NCI-H345 treated with DMSO at 0.1 percent for 48 hours (cell line): ENCODE results near the gene CBLB.

ENCODE experiments used
- DNase-seq: peaks from one replicate; lab custom pipeline; 2025; ENCODE audit not compliant: unreplicated experiment; lab: John Stamatoyannopoulos, UW

The CBLB gene

DNA sequence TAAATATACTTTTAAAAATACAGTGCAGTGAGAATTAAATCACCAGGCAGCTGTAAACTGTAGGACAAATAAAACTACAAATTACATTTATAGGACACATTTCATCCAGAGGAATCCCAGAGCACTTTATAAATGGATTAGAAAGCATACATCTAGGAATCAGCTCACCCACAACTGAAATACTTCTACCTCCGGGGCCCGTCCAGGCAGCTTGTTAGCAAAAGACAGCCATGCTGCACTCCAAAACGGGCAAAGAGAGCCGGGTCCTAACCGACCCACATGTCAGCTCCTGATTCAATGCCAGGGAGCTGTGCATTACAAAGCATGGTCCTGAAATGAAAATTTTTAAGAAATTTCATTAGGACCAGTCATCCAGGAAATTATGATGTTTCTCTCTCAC is 234.1 kb downstream of the CBLB start:
- DNase-seq, result no peak

DNA sequence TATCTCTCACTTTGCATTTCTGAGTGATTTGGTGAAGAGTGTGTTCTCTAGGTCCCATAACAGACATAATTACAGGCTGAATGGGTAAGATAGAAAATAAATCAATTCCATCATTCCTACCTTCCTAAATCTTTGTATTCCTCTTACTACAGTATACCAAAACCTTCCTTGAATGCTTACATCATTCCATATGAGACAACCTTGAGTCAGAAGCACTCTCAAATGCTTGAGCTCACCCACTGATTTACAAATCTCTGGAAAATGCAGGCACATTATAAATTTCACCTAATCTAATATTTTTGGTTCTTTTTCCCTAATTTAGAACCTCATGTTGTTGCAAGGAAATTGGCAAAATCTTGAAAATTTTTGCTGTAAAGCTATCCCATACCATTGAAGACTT is 239.1 kb downstream of the CBLB start:
- DNase-seq, result no peak

DNA sequence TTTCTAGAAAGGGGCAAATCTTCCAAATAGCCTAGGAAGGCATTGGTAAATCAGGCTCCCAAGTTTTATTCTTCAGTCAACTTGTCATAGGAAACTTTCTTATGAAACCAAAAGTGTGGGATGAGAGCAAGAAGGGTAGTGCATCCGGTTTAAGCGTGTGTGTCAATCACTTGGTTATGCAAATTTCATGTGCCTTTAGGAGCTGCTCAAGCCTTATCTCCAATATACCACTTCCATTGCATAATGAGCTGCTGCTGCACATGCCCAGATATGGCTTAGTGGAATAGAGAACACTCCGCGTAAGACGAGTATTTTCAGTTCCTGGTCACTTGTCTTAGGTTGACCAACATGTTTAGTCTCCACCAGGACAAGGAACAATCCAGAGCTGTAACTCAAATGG is 242.1 kb downstream of the CBLB start:
- no peak for DNase-seq

DNA sequence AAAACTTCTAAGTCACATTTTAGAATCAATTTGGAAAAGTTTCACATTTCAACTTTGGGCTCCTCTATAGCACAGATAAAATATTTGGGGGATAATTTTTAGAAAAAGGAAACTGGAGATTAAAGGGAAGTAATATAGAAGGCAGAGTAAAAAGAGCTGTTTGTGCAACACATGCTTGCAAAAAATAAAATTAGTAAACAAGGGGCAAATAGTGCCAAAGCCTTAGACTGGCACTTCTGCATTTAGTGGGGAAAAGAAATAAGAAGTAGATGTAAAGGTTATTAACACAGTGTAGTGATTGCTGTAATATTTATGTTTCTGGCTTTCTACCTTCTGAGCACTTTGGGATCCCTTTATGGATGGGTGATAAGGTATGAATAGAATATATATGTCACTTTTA is 246.6 kb downstream of the CBLB start:
- DNase-seq, result no peak

DNA sequence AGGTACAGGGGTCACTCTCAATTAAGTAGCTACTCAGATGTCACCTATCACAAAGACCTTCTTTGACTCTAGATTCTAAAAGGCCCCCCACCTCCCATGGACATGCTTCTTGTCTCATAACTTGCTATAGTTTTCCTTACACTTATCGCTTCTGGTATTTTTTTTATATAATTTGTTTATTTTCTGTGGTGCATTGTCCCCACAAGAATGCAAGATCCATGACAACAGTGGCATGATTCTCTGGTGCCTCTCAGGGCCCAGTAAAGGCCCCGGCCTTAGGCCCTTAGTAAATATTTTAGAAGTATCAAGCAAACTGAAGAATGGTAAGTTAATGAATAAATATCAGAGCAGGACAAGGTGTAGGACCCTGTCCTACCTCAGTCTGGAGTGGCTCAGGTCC is 248.6 kb downstream of the CBLB start:
- no peak for DNase-seq

DNA sequence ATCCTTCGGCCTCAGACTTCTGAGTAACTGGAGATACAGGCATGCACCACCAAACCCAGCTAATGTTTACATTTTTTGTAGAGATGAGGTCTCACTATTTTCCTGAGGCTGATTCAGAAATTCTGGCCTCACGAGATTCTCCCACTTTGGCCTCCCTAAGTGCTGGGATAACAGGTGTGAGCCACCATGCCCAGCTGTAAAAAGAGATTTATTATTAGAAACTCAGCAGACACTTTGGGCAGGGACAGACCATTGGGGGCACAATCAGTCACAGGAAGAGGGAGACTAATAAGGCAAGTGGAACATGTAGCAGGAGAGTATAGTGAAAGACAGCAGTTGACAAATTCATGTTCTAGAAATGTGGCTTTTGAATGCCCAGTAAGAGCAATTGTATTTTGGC is 249.2 kb downstream of the CBLB start:
- no peak for DNase-seq

DNA sequence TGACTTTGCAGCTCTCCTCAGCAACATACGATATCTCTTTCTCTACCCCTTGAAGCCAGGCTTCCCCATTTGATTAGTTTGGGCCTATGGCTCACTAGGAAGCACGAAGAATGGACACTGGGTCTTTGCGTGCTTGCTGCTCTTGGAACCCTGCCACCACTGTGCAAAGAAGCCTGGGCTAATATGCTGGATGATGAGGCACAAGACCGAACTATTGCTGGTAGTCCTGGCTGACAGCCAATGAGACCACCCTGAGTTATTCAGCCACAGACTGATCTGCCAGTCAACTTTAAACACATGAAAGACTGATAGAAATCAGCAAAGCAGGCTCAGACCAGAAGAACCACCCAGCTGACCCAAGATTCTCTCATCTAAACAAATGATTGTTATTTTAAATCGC is 250.3 kb downstream of the CBLB start:
- no peak for DNase-seq

DNA sequence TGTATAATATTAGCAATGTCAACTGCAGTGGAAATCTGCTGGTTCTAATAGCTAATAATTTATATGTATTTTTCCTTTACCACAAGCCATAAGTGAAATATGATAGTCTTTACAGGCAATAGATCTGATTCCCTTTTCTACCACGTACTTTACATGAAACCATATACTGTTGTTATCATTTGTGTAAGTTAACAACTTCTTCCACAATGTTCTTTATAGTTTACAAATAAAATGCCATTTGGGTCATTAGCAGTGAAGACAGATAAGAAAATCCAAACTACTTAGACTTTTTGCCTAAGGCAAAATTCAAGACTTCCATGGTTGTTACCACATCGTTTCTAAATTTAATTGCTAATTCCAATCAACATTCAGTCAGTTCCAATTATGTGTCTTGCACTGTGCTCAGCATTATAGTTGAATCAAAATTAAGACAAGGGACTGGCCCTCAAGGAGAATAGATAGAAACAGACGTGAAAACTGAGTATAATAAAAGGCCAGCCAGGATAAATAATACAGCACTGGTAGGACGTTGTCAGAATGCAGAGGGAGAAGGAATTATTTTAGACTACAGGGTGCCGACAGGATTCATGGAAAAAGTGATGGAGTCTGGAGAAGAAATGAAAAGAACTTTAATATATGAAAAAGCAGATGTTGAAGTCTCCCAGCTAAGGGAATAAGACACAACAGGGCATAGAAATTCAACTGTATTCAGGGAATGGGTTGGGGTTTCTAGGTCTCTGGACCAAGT is 252.3 kb downstream of the CBLB start:
- DNase-seq, result no peak

DNA sequence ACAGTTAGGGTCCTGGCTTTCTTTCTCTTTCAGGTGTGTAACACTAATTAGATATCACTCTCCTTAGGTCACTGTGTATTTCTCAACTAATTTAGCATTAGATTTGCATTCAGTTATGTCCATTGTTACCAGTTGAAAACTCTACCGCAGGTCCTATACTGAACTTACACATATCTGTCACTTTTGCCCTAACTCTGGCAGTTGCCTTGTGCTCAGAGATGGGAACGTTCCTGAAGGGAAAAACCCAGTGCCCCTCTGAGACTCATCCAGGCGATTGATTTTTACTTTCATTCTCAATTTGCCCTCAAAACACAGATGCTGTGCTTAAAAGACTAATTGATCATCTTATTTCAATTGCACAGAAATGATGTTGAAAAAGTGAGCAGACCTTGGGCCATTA is 253.0 kb downstream of the CBLB start:
- DNase-seq, result no peak

DNA sequence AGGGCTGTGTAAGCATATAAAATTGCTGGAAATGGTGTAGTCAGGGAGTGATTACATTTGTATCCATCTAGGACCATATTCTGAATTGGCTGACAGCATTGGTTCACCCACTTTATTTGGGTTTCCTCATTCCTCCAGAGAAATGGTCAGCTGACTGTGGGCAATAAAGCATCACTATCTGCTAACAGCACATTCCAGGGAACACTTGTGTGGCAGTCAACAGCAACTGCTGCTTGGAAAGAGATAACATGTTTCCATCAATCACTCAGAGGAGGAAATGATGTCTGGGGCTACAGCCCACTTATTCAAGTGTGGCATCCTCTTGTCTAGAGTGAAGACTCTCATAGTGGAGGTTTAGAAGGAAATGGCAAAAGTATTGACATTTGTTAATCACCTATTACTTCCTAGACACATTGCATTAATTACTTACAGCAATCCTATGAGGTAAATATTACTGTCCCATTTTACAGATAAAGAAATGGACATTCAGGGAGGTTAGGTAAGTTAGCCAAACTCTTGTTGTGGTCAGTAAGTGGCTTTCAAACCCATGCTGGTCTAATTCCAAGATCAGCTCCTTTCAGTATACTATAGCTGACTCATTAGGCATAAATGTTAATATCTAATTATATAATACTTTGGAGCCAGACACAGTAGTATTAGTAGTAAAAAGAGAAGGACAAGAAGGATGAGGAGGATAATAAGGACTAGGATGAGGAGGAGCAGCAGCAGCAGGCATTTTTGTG is 254.4 kb downstream of the CBLB start:
- no peak for DNase-seq

DNA sequence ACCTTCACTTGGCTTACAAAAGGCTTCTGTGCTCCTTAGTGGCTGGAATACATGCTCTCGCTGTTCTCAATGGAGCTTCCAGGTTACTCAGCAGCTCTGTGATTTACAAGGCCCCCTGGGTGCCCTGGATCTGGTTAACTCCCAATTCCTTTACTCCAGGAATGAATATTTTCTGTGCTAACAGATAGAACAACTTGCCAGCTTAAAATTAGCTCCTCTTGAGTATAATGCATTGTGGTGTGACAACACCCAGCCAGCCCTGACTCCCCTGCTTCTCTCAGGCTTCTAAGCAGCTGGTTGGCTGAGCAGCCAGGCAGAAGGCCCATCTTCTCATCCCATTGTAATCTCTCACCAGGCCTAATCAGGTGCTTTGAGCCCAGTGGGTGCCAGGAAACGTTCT is 255.7 kb downstream of the CBLB start:
- DNase-seq, result peak; percentile 27

DNA sequence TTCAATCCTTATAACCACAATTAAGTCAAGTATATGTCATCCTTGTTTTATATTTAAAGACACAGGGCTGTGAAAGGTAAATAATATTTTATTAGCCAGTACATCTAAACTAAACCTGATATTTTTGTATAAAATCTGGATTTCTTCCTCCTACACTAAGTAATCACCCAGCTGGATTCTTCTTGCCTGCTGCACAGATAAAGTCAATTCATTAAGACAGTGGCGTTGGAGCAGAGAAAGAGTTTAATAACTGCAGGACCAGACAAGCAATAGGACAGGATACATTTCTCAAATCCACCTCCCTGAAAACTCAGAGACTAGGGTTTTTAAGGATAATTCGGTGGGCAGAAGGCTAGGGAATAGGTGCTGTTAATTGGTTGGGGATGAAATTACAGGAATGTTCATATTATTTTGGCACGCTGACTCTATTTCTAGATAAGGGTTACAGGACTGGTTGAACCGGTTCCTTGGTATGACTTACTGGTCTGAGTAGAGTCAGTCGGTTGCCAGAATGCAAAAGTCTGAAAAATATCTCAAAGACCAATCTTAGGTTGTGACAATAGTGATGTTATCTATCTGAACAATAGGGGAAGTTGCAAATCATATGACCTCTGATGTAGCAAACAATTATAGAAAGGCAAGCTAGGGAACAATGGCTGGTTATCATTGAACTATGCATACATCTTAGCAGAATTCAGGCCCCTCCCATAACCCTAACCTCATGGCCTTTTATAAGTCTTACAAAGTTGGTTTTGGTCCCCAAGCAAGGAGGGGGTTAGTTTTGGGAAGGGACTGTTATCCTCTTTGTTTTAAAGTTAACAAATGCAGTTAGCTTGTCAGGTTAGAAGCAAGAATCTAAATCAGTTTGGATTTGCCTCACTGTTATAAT is 257.3 kb downstream of the CBLB start:
- DNase-seq, result peak; percentile 7

DNA sequence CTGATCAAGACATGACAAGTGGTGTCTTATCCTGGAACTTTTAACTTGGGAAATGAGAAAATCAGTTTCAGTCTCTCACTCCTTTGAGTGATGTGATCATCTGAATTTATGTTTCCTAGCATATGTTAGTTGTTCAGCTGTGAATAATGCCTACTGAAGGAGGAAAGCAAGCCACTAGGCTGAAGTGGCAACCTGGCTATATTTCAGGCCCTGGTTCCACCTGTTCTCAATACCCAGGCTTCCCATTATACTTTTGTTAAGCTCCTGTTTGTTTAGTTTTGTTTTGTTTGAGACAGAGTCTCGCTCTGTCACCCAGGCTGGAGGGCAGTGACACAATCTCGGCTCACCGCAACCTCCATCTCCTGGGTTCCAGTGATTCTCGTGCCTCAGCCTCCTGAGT is 258.3 kb downstream of the CBLB start:
- no peak for DNase-seq

DNA sequence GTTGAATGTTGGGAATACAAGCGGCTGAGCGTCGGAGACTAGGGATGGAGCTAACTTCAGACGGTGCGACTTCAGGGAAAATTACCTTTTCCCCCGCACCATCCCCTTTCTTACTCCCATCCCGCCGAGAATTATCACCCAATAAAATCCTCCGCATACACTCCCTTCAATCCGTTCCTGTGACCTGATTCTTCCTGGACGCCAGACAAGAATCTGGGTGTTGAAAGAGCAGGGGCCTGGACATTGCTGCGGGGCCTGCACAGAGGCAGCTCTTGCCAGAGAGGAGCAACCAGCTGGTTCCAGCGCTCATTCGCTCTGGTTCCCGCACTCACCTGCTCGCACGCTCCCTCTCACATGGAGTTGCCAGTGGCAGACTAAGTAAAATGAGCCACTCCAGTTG is 260.2 kb downstream of the CBLB start:
- no peak for DNase-seq

DNA sequence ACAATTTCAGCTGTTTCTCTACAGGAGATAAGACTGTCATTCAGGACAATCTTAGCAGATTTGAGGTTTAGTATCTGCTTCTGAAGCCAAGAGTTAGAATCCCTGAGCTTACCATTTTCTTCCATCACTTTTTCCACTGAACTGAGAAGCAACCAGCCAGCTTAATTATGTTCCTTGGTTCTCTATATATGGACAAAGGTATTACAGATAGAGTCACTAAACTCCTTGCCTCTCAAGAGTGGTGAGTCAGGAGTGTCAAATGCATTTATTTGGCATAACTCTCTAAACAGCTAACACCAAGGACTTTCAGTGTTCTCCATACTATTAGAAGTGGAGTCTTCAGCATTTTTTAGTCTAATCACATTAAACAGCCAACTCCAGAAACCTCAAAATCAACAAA is 262.8 kb downstream of the CBLB start:
- DNase-seq, result no peak
